H1 (cell line): ENCODE results near the gene RIPOR3. TPM values are rescaled to one million over a fixed set of nuclear protein-coding genes. Genes with fewer than 3 reads are reported as not detected.

Experiments used
- ATF2 ChIP-seq: IDR thresholded peaks from 2 replicates; pipeline ENCODE4 v1.6.1; 2012; ENCODE audit warnings: low read length, inconsistent platforms
- BACH1 ChIP-seq: IDR thresholded peaks from 2 replicates; pipeline ENCODE4 v1.6.1; 2012; ENCODE audit warnings: low read length, improper control_type of control experiment
- CEBPB ChIP-seq: IDR thresholded peaks from 2 replicates; pipeline ENCODE4 v1.6.1; 2012; ENCODE audit warnings: low read depth, low read length
- CHD2 ChIP-seq: IDR thresholded peaks from 2 replicates; pipeline ENCODE4 v1.6.1; 2012; ENCODE audit warnings: low read length, improper control_type of control experiment
- CTCF ChIP-seq, 3 experiments: IDR thresholded peaks; 1 replicate in 2 of 3; 2 replicates in 1 of 3; pipeline versions ENCODE4 v1.5.1 to v1.6.1; 2011; ENCODE audit warnings: low read length in 3 of 3, mild to moderate bottlenecking in 3 of 3, inconsistent platforms in 2 of 3, low read depth in 1 of 3, moderate library complexity in 1 of 3; ENCODE audit not compliant: insufficient read depth in 1 of 3; ENCODE audit errors: control extremely low read depth in 1 of 3
- JUND ChIP-seq: IDR thresholded peaks from 2 replicates; pipeline ENCODE4 v1.6.1; 2011; ENCODE audit warnings: mild to moderate bottlenecking, improper control_type of control experiment, low read length
- KDM4A ChIP-seq: IDR thresholded peaks from one replicate; pipeline ENCODE4 v1.7.1; 2012; ENCODE audit warnings: low read depth, mild to moderate bottlenecking, moderate library complexity, low read length, inconsistent platforms; ENCODE audit not compliant: severe bottlenecking
- PHF8 ChIP-seq: fragments of 200-600 bp; sonication (generic); conservative IDR thresholded peaks from 2 replicates; pipeline ENCODE4 v1.7.1; 2012; ENCODE audit warnings: low read depth, mild to moderate bottlenecking, inconsistent platforms, low read length, moderate library complexity
- POLR2A ChIP-seq, 2 experiments: IDR thresholded peaks; 1 replicate in 1 of 2; 2 replicates in 1 of 2; pipeline ENCODE4 v1.6.1; 2011; ENCODE audit warnings: low read depth in 2 of 2, low read length in 2 of 2, mild to moderate bottlenecking in 2 of 2; ENCODE audit errors: control extremely low read depth in 1 of 2
- RFX5 ChIP-seq: IDR thresholded peaks from 2 replicates; pipeline ENCODE4 v1.6.1; 2011; ENCODE audit warnings: low read depth, low read length, improper control_type of control experiment, borderline replicate concordance
- SP4 ChIP-seq: IDR thresholded peaks from 2 replicates; pipeline ENCODE4 v1.6.1; 2012; ENCODE audit warnings: low read length, inconsistent platforms
- USF2 ChIP-seq: IDR thresholded peaks from 2 replicates; pipeline ENCODE4 v1.6.1; 2011; ENCODE audit warnings: low read length, improper control_type of control experiment
- ZNF274 ChIP-seq: IDR thresholded peaks from 2 replicates; pipeline ENCODE4 v1.7.0; 2012; ENCODE audit warnings: low read length, borderline replicate concordance; ENCODE audit errors: extremely low read depth
- polyA plus RNA-seq, 7 experiments: library from polyadenylated mRNA; depleted of rRNA in 3 of 7; stranded (reverse) in 5 of 7; unstranded in 2 of 7; fragments of >200 nt in 5 of 7; fragments of 200-250 nt in 2 of 7; gene quantifications; 1 replicate in 5 of 7; 2 replicates in 1 of 7; 4 replicates in 1 of 7; pipeline versions ENCODE4 v1.2.1 to v1.2.3, GENCODE V29; 2011 to 2013; ENCODE audit warnings: missing spikeins in 2 of 7, mixed read lengths in 2 of 7
- total RNA-seq: library from RNA; stranded (reverse); fragmentation: NEBNext Ultra II Directional; extraction: Animal tissue kit (Norgen Biotek cat#: 25700); gene quantifications from 2 replicates; pipeline ENCODE4 v1.2.1, GENCODE V29; 2021

RIPOR3 gene
- total and polyA plus RNA-seq, 2 of the 8 experiments (the other 6 are each of a cell fraction or from before 2014, with no cell fraction given), result 3.6 to 4.5 TPM

GRCh38 chr20:50635676-50636600, 55.4 kb downstream of the RIPOR3 start (continued):
- TF ChIP-seq RFX5, result no peak
- TF ChIP-seq CTCF (IDR thresholded peaks at IDR 0.05; ENCODE audit: control extremely low read depth in 1 of 3, insufficient read depth in 1 of 3, low read depth in 1 of 3, low read length in 3 of 3), result peak; percentile 91 to 97 (median 94)
- 0 out of 2 replicates have a peak, but pooled peaks have one; percentile 34 for TF ChIP-seq SP4
- no peak for TF ChIP-seq USF2
- no peak for TF ChIP-seq PHF8
- no peak for TF ChIP-seq ZNF274
- TF ChIP-seq ATF2, result peak; percentile 81; the same call in 1 of the 2 replicates
- peak in 1 of 2 experiments; percentile 18; a peak in 1 of 3 replicates for TF ChIP-seq POLR2A (IDR thresholded peaks at IDR 0.05; ENCODE audit: control extremely low read depth in 1 of 2, low read depth in 2 of 2, low read length in 2 of 2)
- TF ChIP-seq CEBPB, result 0 out of 2 replicates have a peak, but pooled peaks have one; percentile 22
- TF ChIP-seq CHD2, result 0 out of 2 replicates have a peak, but pooled peaks have one; percentile 16
- TF ChIP-seq JUND, result peak; percentile 79
- no peak for TF ChIP-seq KDM4A
- TF ChIP-seq BACH1, result peak; percentile 48; the same call in 1 of the 2 replicates
